Naive thymus-derived CD8-positive, alpha-beta T cell (primary cell): Measurements from ENCODE around the gene CWC25. TPM values are rescaled to one million over a fixed set of nuclear protein-coding genes. Genes with fewer than 3 reads are reported as not detected.
A peak's percentile ranks its signal among the peaks of the same experiment; 100 is the strongest.

Experiments used
- ATAC-seq, 2 donors: fragments of 150-1000 bp; cut with Tn5 transposase in 1 of 2; sonication (Bioruptor Pico), chemical (Tn5 transposase) in 1 of 2; 1 replicate in 1 of 2; 2 replicates in 1 of 2; pipeline ENCODE4 v1.10.0; 2021; ENCODE audit warnings: mild to moderate bottlenecking in 2 of 2, moderate library complexity in 2 of 2
- POLR2A ChIA-PET: fragments of 350-600 bp; sonication (Branson Sonifier 250); formaldehyde crosslinking; loops from one replicate; lab custom pipeline; 2021; ENCODE audit warnings: antibody characterized with exemption; lab: Charles Lee
- DNase-seq, 10 donors: peaks; one replicate each; pipeline versions ENCODE4 v3.0.0 to v3.0.0-alpha.2; 2020 to 2022
- H3K27ac Mint-ChIP-seq, 10 donors: one replicate each; pipeline ENCODE4 v1.8.0; 2020 to 2022; ENCODE audit warnings: mild to moderate bottlenecking in 10 of 10, mixed read lengths in 10 of 10, moderate library complexity in 4 of 10, inconsistent platforms in 1 of 10
- H3K27me3 Mint-ChIP-seq, 5 donors: one replicate each; pipeline ENCODE4 v1.8.0; 2021 to 2022; ENCODE audit warnings: mixed read lengths in 5 of 5
- H3K36me3 Mint-ChIP-seq, 3 donors: one replicate each; pipeline ENCODE4 v1.8.0; 2020 to 2022; ENCODE audit warnings: mixed read lengths in 3 of 3, mild to moderate bottlenecking in 2 of 3, inconsistent platforms in 1 of 3
- H3K4me1 Mint-ChIP-seq, 4 donors: one replicate each; pipeline ENCODE4 v1.8.0; 2021 to 2022; ENCODE audit warnings: mixed read lengths in 4 of 4
- H3K4me3 Mint-ChIP-seq, 10 donors: one replicate each; pipeline ENCODE4 v1.8.0; 2020 to 2022; ENCODE audit warnings: mild to moderate bottlenecking in 10 of 10, mixed read lengths in 10 of 10, moderate library complexity in 6 of 10, inconsistent platforms in 1 of 10
- H3K9me3 Mint-ChIP-seq, 9 donors: one replicate each; pipeline ENCODE4 v1.8.0; 2020 to 2022; ENCODE audit warnings: mixed read lengths in 9 of 9, mild to moderate bottlenecking in 3 of 9, inconsistent platforms in 1 of 9, moderate library complexity in 1 of 9
- polyA plus RNA-seq, 3 donors: library from polyadenylated mRNA; unstranded; fragments of 300-500 nt; fragmentation: Illumina TruSeq; gene quantifications; one replicate each; pipeline ENCODE4 v1.2.3, GENCODE V29; 2021
- total RNA-seq, 8 experiments: library from RNA in 2 of 8; stranded (reverse) in 2 of 8; gene quantifications; one replicate each; pipeline ENCODE4 v1.2.3 and lab custom pipeline; 2021 to 2026

The CWC25 gene
- total and polyA plus RNA-seq, 5 experiments from 2014 or later: 6.3 to 41.3 (median 7.4) TPM

DNA sequence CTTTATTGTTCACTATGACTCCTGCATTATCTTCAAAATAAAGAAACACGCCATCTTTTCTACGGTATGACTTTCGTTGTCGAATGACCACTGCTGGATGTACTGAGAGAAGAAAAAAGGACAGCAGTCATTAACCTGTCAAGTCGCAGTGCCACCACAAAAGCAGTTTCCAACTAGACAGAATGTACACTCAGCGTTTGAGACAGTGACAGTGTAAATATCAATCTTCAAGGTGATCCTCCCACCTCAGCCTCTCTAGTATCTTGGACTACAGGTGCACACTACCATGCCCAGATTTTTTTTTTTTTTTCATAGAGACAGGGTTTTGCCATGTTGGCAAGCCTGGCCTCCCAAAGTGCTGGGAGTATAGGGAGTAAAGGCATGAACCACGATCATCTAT is 25.3 kb upstream of the CWC25 start:
- no peak for ATAC-seq
- POLR2A ChIA-PET: interaction anchor here (0.7 to 4.9 kb wide), 3 partner anchors 9 to 68 kb away, joined by 3 to 60 read pairs (median 13); partner anchors contain the start of gene CWC25
- Mint-ChIP-seq H3K9me3 (no peaks in the 10 kb centered on the region), H3K27me3 (no peaks in the 10 kb centered on the region), H3K27ac (peak overlapping the region in 9 of 10 donors; percentile 29 to 100 (median 75)), H3K36me3 (peaks cover 0 to 68% (median 21%) of the 10 kb centered on the region in 3 donors), H3K4me1 (peaks cover 29 to 46% (median 43%) of the 10 kb centered on the region in 4 donors), H3K4me3 (peak overlapping the region in 3 of 10 donors; percentile 38 to 95 (median 64))
- no peak for DNase-seq

GRCh38 chr17:38848939-38849605 is 24.0 kb upstream of the CWC25 start:
- no peaks in the 10 kb centered on the region for H3K27me3 Mint-ChIP-seq
- DNase-seq (no peak), ATAC-seq (no peak)
- peaks cover 27 to 40% (median 38%) of the 10 kb centered on the region in 4 donors for H3K4me1 Mint-ChIP-seq
- no peak overlapping the region for H3K4me3 Mint-ChIP-seq
- H3K9me3 Mint-ChIP-seq: no peaks in the 10 kb centered on the region
- POLR2A ChIA-PET: interaction anchor here (0.8 to 3.3 kb wide), 2 partner anchors 8 to 10 kb away, joined by 4 to 13 read pairs; a partner anchor contains a TSS
- H3K36me3 Mint-ChIP-seq: peaks cover 0 to 68% (median 21%) of the 10 kb centered on the region in 3 donors
- peak overlapping the region in 3 of 10 donors; percentile 9 to 35 (median 27) for H3K27ac Mint-ChIP-seq

DNA sequence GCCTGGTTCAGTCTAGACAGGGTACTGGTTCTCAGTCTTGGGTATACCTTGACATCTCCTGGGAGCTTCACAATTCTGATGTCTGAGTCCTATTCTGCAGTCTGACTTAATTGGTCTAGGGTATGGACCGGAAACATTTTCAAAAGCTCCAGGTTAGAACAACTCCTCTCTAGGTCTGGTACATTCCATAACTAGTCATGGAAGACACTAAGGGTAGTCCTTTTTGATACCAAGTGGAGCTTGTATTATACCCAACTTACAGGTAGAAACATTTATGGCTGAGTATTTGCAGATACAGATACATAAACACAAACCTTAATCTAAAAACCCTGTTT is 23.4 kb upstream of the CWC25 start:
- no peak overlapping the region for H3K4me3 Mint-ChIP-seq
- H3K4me1 Mint-ChIP-seq: peaks cover 27 to 35% (median 33%) of the 10 kb centered on the region in 4 donors
- peaks cover 0 to 67% (median 21%) of the 10 kb centered on the region in 3 donors for H3K36me3 Mint-ChIP-seq
- no peaks in the 10 kb centered on the region for H3K9me3 Mint-ChIP-seq
- no peak for DNase-seq
- H3K27ac Mint-ChIP-seq: no peak overlapping the region
- POLR2A ChIA-PET: interaction anchor here (0.6 to 1.2 kb wide), 4 partner anchors 8 to 144 kb away, joined by 3 to 4 read pairs (median 3); partner anchors contain the start of gene MLLT6
- ATAC-seq: no peak
- no peaks in the 10 kb centered on the region for H3K27me3 Mint-ChIP-seq

DNA sequence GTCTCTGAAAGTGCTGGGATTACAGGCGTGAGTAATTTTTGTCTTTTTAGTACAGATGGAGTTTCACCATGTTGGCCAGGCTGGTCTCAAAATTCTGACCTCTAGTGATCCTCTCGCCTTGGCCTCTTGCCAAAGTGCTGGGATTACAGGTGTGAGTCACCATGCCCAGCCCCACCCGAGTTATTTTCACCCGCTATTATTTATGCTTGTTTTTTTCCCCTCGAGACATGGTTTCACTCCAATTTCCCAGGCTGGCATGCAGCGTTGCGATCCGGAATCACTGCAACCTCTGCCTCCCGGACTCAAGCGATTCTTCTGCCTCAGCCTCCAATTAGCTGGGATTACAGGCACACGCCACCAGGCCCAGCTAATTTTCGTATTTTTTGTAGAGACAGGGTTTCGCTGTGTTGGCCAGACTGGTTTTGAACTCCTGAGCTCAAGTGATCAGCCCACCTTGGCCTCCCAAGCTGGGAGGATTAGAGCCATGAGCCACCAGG is 19.2 kb upstream of the CWC25 start:
- DNase-seq: no peak
- Mint-ChIP-seq H3K4me3 (no peak overlapping the region), H3K9me3 (no peaks in the 10 kb centered on the region), H3K27me3 (no peaks in the 10 kb centered on the region), H3K27ac (no peak overlapping the region), H3K36me3 (peaks cover 0 to 28% (median 7%) of the 10 kb centered on the region in 3 donors), H3K4me1 (no peaks in the 10 kb centered on the region)
- ATAC-seq: no peak
- POLR2A ChIA-PET: interaction anchor here (1.0 kb wide), 2 partner anchors 10 to 24 kb away, joined by 3 read pairs; partner anchors contain the start of gene RPL23

DNA sequence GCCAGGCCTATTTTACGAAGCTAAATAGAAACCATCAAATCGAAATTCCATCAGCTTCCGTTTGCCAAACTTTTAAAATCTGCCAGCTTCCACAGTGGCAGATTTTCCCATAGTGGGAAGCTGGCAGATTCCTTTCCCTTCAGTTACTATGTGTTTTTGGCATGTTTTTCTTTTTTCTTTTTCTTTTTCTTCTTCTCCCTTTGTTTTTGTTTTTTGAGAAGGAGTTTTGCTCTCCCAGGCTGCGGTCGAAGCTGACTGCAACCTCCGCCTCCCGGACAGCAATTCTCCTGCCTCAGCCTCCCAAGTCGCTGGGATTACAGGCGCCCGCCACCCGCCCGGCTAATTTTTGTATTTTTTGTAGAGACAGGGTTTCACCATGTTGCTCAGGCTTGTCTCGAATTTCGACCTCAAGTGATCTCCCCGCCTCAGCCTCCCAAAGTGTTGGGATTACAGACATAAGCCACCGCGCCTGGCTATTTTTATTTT is 684 bp upstream of the CWC25 start:
- ATAC-seq: no peak
- Mint-ChIP-seq H3K36me3 (peaks cover 0 to 21% (median 2%) of the 10 kb centered on the region in 3 donors), H3K27ac (peak overlapping the region; percentile 97 to 100 (median 100)), H3K4me1 (peaks cover 18 to 38% (median 34%) of the 10 kb centered on the region in 4 donors), H3K9me3 (peaks cover 0 to 4% (median 0%) of the 10 kb centered on the region in 9 donors), H3K4me3 (peak overlapping the region; percentile 93 to 99 (median 97)), H3K27me3 (peaks cover 0 to 6% (median 0%) of the 10 kb centered on the region in 5 donors)
- DNase-seq: no peak
- POLR2A ChIA-PET: interaction anchor here (0.6 to 4.5 kb wide), 11 partner anchors 9 to 370 kb away, joined by 3 to 60 read pairs (median 5); partner anchors contain the start of genes LASP1, PIP4K2B, PSMB3 and RPL23

- Mint-ChIP-seq H3K9me3 (no peaks in the 10 kb centered on the region), H3K27me3 (no peaks in the 10 kb centered on the region), H3K36me3 (peaks cover 4 to 78% (median 8%) of the 10 kb centered on the region in 3 donors), H3K27ac (peak overlapping the region in 4 of 10 donors; percentile 27 to 80 (median 38)), H3K4me3 (no peak overlapping the region), H3K4me1 (peaks cover 6 to 16% (median 8%) of the 10 kb centered on the region in 4 donors)
- DNase-seq (no peak), ATAC-seq (peak; percentile 28 to 55)
- POLR2A ChIA-PET: interaction anchor here (1.2 kb wide), 1 partner anchor 23 kb away, joined by 3 read pairs; no protein-coding TSS in a partner anchor
Observed at GRCh38 chr17:38815576-38816193, 9.4 kb downstream of the CWC25 start.

GRCh38 chr17:38809828-38810227 is 15.3 kb downstream of the CWC25 start:
- H3K27ac Mint-ChIP-seq: no peak overlapping the region
- H3K9me3 Mint-ChIP-seq: no peaks in the 10 kb centered on the region
- ATAC-seq: no peak
- H3K27me3 Mint-ChIP-seq: no peaks in the 10 kb centered on the region
- peaks cover 0 to 5% (median 0%) of the 10 kb centered on the region in 4 donors for H3K4me1 Mint-ChIP-seq
- no peak for DNase-seq
- H3K36me3 Mint-ChIP-seq: peaks cover 4 to 93% (median 31%) of the 10 kb centered on the region in 3 donors
- POLR2A ChIA-PET: interaction anchor here (0.7 to 0.9 kb wide), 2 partner anchors 11 to 112 kb away, joined by 3 to 4 read pairs; no protein-coding TSS in a partner anchor
- H3K4me3 Mint-ChIP-seq: no peak overlapping the region

DNA sequence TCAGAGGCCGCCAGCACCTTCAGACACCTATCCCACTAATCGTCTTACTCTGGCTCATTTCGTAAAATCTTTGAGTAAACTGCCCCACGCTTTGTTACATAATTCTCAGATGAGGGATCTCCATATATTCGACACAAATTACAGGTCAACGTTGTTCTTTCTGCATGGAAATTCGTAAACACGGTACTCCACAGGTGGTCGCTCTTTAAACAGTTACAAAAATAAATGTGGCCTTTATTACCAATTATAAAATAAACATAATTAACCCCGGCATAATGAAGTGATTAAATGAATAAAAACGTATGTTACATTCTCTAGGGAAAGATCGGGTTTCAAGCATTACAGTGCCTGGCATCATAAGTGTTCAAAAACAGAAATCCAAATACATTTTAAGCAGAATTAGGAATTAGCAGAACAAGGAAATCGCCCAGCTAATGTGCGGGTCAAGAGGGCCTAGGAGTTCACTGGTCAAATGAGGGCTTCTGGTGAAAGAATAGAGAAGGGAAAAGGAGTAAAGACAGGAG is 24.8 kb downstream of the CWC25 start:
- Mint-ChIP-seq H3K4me1 (peaks cover 31 to 43% (median 40%) of the 10 kb centered on the region in 4 donors), H3K27me3 (no peaks in the 10 kb centered on the region), H3K27ac (peak overlapping the region; percentile 66 to 96 (median 84)), H3K4me3 (peak overlapping the region; percentile 75 to 97 (median 85)), H3K36me3 (peaks cover 7 to 57% (median 14%) of the 10 kb centered on the region in 3 donors), H3K9me3 (no peaks in the 10 kb centered on the region)
- DNase-seq (no peak), ATAC-seq (no peak)
- POLR2A ChIA-PET: interaction anchor here (0.9 kb wide), 1 partner anchor 19 kb away, joined by 5 read pairs; no protein-coding TSS in a partner anchor

- ATAC-seq (peak; percentile 76), DNase-seq (peak; percentile 69 to 90 (median 80))
- no peaks in the 10 kb centered on the region for H3K9me3 Mint-ChIP-seq
- peaks cover 7 to 54% (median 14%) of the 10 kb centered on the region in 3 donors for H3K36me3 Mint-ChIP-seq
- POLR2A ChIA-PET: interaction anchor here (0.6 to 2.1 kb wide), 9 partner anchors 20 to 651 kb away, joined by 3 to 10 read pairs (median 5); partner anchors contain the start of genes CWC25, LASP1, MED1 and MLLT6
- peaks cover 31 to 43% (median 43%) of the 10 kb centered on the region in 4 donors for H3K4me1 Mint-ChIP-seq
- H3K27ac Mint-ChIP-seq: peak within 1 kb of the TSS; percentile 81 to 96 (median 94)
- H3K27me3 Mint-ChIP-seq: no peaks in the 10 kb centered on the region
- H3K4me3 Mint-ChIP-seq: peak within 1 kb of the TSS; percentile 87 to 98 (median 94)
Observed at GRCh38 chr17:38799501-38800236, 25.5 kb downstream of the CWC25 start, which contains the start of gene PIP4K2B. Gene PIP4K2B (minus strand): TSS chr17:38799556. CDS start chr17:38799424, 132 bp downstream.

- POLR2A ChIA-PET: interaction anchor here (0.5 to 2.1 kb wide), 11 partner anchors 9 to 1178 kb away, joined by 3 to 10 read pairs (median 5); partner anchors contain the start of genes CWC25, LASP1, MED1 and MLLT6
- ATAC-seq: peak; percentile 48
- DNase-seq: peak in 5 of 10 donors; percentile 29 to 73 (median 47)
- Mint-ChIP-seq H3K4me1 (peaks cover 32 to 51% (median 47%) of the 10 kb centered on the region in 4 donors), H3K9me3 (no peaks in the 10 kb centered on the region), H3K27ac (peak overlapping the region; percentile 81 to 96 (median 94)), H3K4me3 (peak overlapping the region; percentile 87 to 98 (median 94)), H3K27me3 (no peaks in the 10 kb centered on the region), H3K36me3 (peaks cover 7 to 54% (median 10%) of the 10 kb centered on the region in 3 donors)
Observed at GRCh38 chr17:38798614-38799500, 26.3 kb downstream of the CWC25 start.
